HK-2 (cell line): ENCODE results near the gene HIP1.
A peak's percentile ranks its signal among the peaks of the same experiment; 100 is the strongest.
"Not testable (repeated sequence)": the region's sequence is repeated elsewhere in the genome, so short reads cannot be mapped to it uniquely, and the experiment has no call there.

Experiments
- DNase-seq: peaks from one replicate; pipeline ENCODE4 v3.0.0-alpha.2; 2018; ENCODE audit not compliant: unreplicated experiment

The HIP1 gene

DNA sequence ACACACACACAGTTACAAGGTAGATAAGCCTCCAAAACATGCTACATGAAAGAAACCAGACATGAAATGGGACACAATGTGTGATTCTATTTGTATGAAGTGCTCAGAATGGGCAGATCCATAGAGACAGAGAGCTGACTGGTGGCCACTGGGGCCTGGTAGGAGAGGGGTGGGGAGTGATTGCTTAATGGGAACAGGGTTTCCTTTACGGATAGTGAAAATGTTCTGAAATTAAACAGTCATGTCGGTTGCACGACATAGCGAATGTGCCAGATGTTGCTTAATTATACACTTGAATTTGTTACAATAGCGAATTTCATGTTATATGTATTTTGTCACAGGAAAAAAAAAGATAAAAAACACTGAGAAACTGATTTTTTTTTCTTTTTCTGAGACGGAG is 124.3 kb downstream of the HIP1 start:
- no peak for DNase-seq

DNA sequence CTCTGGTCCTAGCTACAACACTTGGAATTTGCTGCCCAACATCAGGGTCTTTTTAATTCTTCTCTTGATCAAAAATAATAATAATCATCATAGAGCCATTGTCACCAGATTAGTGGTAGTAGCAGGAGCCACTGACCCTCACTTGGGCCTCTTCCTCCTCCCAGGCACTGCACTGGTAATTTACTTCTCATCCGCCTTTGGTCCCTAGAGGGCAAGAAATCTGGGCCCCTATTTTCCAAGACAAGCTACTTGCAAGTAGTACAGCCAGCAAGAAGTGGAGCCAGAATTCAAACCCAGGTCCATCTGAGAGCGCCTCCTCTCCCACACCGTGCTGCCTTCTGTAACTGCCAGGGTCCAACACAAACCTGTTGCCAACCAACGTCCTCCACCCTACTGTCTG is 125.4 kb downstream of the HIP1 start:
- no peak for DNase-seq

DNA sequence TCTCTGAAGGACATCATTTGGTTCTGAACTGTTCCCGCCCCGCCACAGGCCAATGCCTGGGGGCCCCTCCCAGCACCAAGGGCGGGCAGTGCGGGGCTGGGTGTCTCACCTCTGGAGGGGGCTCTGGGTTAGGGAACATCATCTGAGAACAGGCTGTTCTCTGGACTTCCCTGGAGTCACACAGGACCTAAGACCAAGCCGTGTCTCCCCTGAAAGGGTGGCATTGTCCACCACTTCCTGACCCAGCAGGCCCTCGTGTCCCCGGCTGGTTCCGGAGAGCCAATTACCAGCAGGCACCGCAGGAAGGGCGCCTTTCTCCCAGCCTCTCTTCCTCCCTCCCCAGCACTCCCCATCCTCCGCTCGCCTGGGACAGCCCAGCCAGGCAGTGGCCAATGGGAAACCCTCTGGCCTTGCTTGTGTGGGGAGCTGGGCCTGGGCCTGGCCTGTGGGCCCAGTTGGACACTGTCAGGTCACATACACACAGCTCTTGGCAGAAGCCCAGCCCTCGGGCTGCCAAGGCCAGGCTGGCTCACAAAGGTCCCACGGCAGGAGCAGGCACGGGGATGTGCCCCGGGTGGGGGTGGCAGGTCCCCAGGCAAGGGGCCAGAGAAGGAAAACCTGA is 127.1 kb downstream of the HIP1 start:
- no peak for DNase-seq

GRCh38 chr7:75609416-75609815 is 129.3 kb downstream of the HIP1 start:
- DNase-seq = not testable (repeated sequence)

GRCh38 chr7:75608451-75609122 is 130.2 kb downstream of the HIP1 start:
- no peak for DNase-seq

GRCh38 chr7:75604408-75604807 is 134.3 kb downstream of the HIP1 start:
- no peak for DNase-seq

DNA sequence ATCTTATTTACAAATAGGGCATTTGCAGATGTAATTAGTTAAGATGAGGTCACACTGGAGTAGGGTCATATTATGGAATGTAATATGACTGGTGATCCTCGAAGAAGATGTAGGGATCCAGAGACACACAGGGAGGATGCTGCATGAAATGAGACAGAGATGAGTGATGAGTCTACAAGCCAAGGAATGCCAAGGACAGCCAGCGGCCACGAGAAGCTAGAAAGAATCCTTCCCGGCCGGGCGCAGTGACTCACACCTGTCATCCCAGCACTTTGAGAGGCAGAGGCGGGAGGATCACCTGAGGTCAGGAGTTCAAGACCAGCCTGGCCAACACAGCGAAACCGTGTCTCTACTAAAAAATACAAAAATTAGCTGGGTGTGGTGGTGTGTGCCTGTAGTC is 135.9 kb downstream of the HIP1 start:
- DNase-seq = not testable (repeated sequence)

GRCh38 chr7:75601539-75601938 is 137.2 kb downstream of the HIP1 start:
- DNase-seq = no peak

- not testable (repeated sequence) for DNase-seq
Measured at GRCh38 chr7:75600748-75601147, 138.0 kb downstream of the HIP1 start.

- no peak for DNase-seq
Measured at GRCh38 chr7:75599244-75599781, 139.4 kb downstream of the HIP1 start.

DNA sequence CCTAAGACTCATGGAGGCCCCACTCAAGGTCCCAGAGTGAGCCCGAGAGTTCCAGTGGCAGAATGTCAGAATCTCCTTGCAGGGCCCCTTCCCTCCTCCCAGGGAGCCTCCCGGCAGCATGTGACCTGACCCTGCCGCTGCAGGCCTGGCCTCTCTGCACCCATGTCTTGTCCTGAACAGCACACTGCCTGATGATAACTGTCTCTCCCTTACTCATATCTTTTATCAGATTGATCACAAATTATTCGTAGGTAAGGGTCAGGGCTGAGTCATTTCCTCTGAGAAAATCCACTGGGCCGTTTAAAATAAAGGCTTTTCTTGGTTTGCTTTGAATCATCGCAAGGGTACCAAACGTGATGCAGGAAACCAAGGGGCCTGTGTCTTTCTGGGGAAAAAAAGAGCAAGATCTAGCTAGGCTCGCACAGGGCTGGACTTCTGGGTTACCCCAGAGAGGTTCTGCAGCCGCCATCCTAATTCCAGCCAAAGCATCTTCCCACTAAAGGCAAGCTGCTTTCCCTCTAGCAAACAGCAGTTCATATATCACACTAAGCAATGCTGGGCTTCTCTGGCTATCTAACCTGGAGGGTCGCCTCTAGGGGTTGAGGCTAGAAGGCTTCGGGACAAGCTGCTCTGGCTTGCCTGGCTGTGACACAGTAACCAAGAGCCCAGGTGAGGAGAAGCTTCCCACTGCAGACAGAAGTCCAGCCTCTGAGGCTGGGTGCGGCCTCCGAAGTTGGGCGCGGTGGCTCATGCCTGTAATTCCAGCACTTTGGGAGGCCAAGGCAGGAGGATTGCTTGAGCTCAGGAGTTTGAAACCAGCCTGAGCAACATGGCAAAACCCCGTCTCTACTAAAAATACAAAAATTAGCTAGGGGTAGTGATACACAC is 141.8 kb downstream of the HIP1 start:
- DNase-seq = peak; percentile 20

- DNase-seq = no peak
Measured at GRCh38 chr7:75595766-75596165, 143.0 kb downstream of the HIP1 start.

GRCh38 chr7:75593500-75594184 is 145.1 kb downstream of the HIP1 start:
- not testable (repeated sequence) for DNase-seq

DNA sequence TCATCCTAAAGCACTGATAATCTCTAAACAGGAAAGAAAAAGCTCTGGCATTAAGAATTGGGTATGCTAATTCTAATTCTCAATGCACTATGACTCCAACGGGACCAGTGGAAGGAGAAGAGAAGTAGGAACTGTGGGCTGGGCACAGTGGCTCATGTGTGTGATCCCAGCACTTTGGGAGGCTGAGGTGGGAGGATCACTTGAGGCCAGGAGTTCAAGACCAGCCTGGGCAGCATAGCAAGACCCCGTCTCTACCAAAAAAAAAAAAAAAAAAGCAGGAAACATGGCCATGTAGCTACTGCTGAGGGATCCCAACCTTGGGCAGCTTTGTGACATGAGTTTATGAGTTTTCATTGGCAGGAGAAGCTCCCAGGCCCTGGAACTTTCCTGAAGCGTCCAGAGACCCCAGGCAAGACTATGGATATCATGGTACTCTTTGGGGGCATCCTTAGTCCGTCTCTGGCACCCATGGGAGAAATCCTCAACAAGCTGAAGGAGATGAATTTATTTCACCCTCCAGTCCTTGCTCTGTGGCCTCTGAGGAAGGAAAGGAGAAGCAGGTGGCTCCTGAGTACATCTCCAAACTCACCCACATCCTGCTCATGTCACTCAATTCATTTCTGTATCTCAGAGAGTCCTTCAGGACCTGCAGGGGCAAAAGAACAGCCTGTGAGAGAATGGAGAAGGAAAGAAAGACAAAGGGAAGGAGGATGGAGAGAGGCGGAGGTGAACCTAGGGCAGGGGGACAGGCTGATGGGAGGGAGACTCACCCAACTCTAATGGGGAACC is 147.1 kb downstream of the HIP1 start:
- no peak for DNase-seq

- DNase-seq = no peak
Measured at GRCh38 chr7:75590373-75591005, 148.3 kb downstream of the HIP1 start.

DNA sequence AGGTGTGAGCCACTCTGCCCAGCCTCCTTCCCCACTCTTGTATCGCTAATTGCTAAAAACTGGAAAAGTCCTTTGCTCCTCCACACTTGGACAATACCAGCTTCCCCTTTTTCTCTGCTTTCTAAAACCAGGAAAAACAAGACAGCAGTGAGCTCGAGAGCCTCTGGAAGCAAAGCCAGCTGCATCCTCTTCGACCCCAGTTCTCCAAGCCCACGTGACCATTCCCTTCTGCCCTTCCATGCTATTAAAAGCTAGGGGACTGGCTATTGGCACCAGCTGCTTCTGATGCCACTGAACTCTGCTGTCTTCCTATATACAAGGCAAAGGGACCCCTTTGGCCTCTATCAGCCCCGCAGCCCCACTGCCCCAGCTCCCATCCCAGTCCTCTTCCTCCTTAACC is 154.4 kb downstream of the HIP1 start:
- DNase-seq = no peak

GRCh38 chr7:75583255-75583654 is 155.5 kb downstream of the HIP1 start:
- no peak for DNase-seq

DNA sequence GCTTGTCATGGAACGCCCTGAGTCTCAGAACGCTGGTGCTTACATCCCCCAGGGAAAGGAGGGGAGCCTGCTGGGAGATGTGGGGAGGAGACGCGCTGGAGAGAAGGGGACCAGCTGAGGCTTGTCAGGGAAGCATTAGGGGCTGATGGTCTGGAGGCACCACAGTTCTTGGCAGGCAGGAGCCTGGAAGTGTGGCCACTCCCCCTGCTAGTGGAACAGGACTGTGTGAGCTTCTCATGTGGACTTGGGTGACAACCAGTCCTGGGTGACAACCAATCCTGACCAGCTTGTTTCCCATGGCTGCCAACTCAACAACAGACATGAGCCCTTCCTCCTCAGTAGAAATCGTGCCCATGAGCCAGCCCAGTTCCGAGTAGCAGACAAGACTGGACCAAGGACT is 158.8 kb downstream of the HIP1 start:
- DNase-seq = no peak

DNA sequence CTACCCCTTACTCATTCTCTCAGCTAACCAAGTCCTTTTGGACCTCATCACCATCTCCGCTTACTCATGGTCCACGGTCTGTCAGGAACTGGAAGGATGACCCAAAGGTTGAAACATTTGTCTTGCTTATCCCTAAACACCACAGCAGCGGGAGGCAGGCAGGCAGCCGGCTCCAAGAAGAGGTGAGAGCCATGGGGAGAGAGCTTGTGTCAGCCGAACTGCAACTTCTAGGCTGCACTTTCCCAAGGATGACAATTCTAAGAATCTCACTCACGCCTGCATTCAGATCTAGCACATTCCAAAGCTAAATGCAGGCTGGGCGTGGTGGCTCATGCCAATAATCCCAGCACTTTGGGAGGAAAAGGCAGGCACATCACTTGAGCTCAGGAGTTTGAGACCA is 160.7 kb downstream of the HIP1 start:
- no peak for DNase-seq

DNA sequence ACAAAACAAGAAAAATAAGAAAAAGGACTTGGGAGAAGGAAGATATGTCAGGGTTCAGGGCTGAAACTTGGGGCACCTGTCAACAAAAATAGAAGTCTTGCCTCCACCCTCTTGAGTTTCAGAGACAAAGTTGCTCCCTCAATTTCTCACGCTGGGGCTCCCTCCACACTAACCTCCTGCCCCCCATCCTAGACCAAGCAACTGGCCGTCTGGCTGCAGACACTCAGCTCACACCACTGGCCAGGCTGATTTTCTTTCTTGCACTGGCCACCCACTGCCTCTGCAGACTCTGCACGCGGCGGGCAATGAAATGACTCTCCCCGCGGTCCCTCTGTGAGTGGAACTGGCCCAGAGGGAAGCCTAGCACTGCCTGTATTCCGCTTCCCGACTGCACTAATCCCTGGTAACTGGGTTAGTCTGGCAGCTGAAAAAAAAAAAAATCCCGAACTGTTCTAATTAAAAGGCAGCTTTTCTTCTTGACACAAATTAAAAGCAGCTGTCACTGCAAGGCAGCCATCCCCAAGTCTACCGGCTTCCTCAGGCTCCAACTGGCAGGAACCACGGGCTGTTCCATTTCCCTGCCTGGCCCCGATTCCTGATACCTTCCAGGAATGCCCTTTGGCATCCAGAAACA is 163.1 kb downstream of the HIP1 start:
- DNase-seq = no peak
